HepG2 (cell line): ENCODE results near the gene HUNK. TPM values are rescaled to one million over a fixed set of nuclear protein-coding genes. Genes with fewer than 3 reads are reported as not detected.
A peak's percentile ranks its signal among the peaks of the same experiment; 100 is the strongest.

Experiments
- ATAC-seq: fragments of 200-7000 bp; cut with Tn5 transposase; 3 replicates; pipeline ENCODE4 v1.9.1; 2020; ENCODE audit warnings: mild to moderate bottlenecking, moderate library complexity
- BruUV-seq: library from RNA; stranded (reverse); fragments of 400-500 nt; replicated peaks from 2 replicates; lab custom pipeline; 2021; lab: Mats Ljungman, UMichigan
- CTCF ChIA-PET: fragments of 300-600 bp; formaldehyde crosslinking; extraction: SDS; loops from one replicate; lab custom pipeline; 2021; ENCODE audit warnings: low total read pairs, inconsistent platforms, low intra/inter-chr PET ratio; lab: Yijun Ruan, JAX
- POLR2A ChIA-PET: fragments of 350-600 bp; sonication (Branson Sonifier 250); formaldehyde crosslinking; loops from one replicate; lab custom pipeline; 2020; ENCODE audit warnings: antibody characterized with exemption, inconsistent platforms; lab: Yijun Ruan, JAX
- DNase-seq: peaks from one replicate; pipeline ENCODE4 v3.0.0-alpha.2; 2015; ENCODE audit warnings: low spot score
- FAIRE-seq: peaks from 3 replicates; lab custom pipeline; 2011; peaks lifted over from hg19 to GRCh38; lab: Jason Lieb, UNC
- H2AFZ ChIP-seq: one replicate; pipeline ENCODE4 v1.6.1; 2011; ENCODE audit warnings: low read length, inconsistent platforms
- H3K27ac ChIP-seq: fragments of 300-600 bp; 3 replicates; pipeline ENCODE4 v1.8.0; 2011; ENCODE audit warnings: mixed run types, mild to moderate bottlenecking, mixed read lengths, low read length, inconsistent platforms; ENCODE audit not compliant: insufficient read depth; ENCODE audit errors: extremely low read length
- H3K27me3 ChIP-seq, 2 experiments: fragments of 200-600 bp in 1 of 2; 2 replicates in 1 of 2; 3 replicates in 1 of 2; pipeline versions ENCODE4 v1.6.0 to v1.8.0; 2011; ENCODE audit warnings: low read length in 2 of 2, mild to moderate bottlenecking in 2 of 2, moderate library complexity in 2 of 2, inconsistent platforms in 1 of 2; ENCODE audit not compliant: insufficient read depth in 2 of 2, control insufficient read depth in 1 of 2
- H3K36me3 ChIP-seq, 2 experiments: fragments of 200-600 bp in 1 of 2; replicated peaks in 1 of 2; 2 replicates in 1 of 2; 3 replicates in 1 of 2; pipeline versions ENCODE4 v1.5.1 to v1.8.0; 2011; ENCODE audit warnings: low read length in 2 of 2, inconsistent platforms in 1 of 2; ENCODE audit not compliant: insufficient read depth in 2 of 2, control insufficient read depth in 1 of 2
- H3K4me1 ChIP-seq: 2 replicates; pipeline ENCODE4 v1.5.1; 2012; ENCODE audit warnings: low read length, inconsistent platforms; ENCODE audit not compliant: insufficient read depth
- H3K4me2 ChIP-seq: 2 replicates; pipeline ENCODE4 v1.6.0; 2011; ENCODE audit warnings: low read depth, low read length, inconsistent platforms
- H3K4me3 ChIP-seq, 3 experiments: fragments of 200-600 bp in 1 of 3; sonication (generic), shearing (Covaris generic) in 1 of 3; replicated peaks in 1 of 3; 2 replicates each; pipeline ENCODE4 v1.5.1; 2011 to 2016; ENCODE audit warnings: low read length in 3 of 3, inconsistent platforms in 2 of 3, low read depth in 2 of 3, mild to moderate bottlenecking in 2 of 3, control low read depth in 1 of 3, mixed read lengths in 1 of 3; ENCODE audit not compliant: insufficient read depth in 1 of 3
- H3K79me2 ChIP-seq: one replicate; pipeline ENCODE4 v1.6.1; 2011; ENCODE audit warnings: low read length, inconsistent platforms; ENCODE audit not compliant: insufficient read depth
- H3K9ac ChIP-seq: 2 replicates; pipeline ENCODE4 v1.6.0; 2011; ENCODE audit warnings: mild to moderate bottlenecking, low read depth, low read length, inconsistent platforms; ENCODE audit not compliant: insufficient read depth
- H3K9me3 ChIP-seq: 2 replicates; pipeline ENCODE4 v1.5.1; 2012; ENCODE audit warnings: mild to moderate bottlenecking, low read length
- H4K20me1 ChIP-seq: 2 replicates; pipeline ENCODE4 v1.6.0; 2011; ENCODE audit warnings: inconsistent platforms, mild to moderate bottlenecking, low read length, moderate library complexity; ENCODE audit not compliant: insufficient read depth
- ATM ChIP-seq: fragments of 450-650 bp; IDR thresholded peaks from 2 replicates; pipeline ENCODE4 v1.7.1; 2017; ENCODE audit warnings: mild to moderate bottlenecking, borderline replicate concordance
- CC2D1A ChIP-seq: sonication (generic); formaldehyde crosslinking; IDR thresholded peaks from 2 replicates; pipeline ENCODE4 v1.8.1; 2023; ENCODE audit warnings: mild to moderate bottlenecking, missing genetic modification reagents
- MXI1 ChIP-seq: IDR thresholded peaks from 3 replicates; pipeline ENCODE4 v1.6.1; 2012; ENCODE audit warnings: low read depth, low read length, inconsistent platforms, borderline replicate concordance
- RXRB ChIP-seq: IDR thresholded peaks from 2 replicates; pipeline ENCODE4 v1.6.1; 2016; ENCODE audit warnings: borderline replicate concordance, missing genetic modification reagents, missing compliant biosample characterization
- SIX4 ChIP-seq: sonication (generic); formaldehyde crosslinking; IDR thresholded peaks from 2 replicates; pipeline ENCODE4 v1.4.0; 2020; ENCODE audit warnings: missing genetic modification reagents
- SYNCRIP ChIP-seq: fragments of 200-400 bp; formaldehyde crosslinking; IDR thresholded peaks from 2 replicates; pipeline ENCODE4 v1.6.1; 2018; ENCODE audit warnings: mild to moderate bottlenecking, low read depth, low read length; ENCODE audit not compliant: insufficient read depth
- THAP11 ChIP-seq: IDR thresholded peaks from 2 replicates; pipeline ENCODE4 v1.6.1; 2016; ENCODE audit warnings: missing biosample characterization, missing genetic modification reagents
- ZFP36L2 ChIP-seq: sonication (generic); formaldehyde crosslinking; IDR thresholded peaks from 2 replicates; pipeline ENCODE4 v1.4.0; 2020; ENCODE audit warnings: missing genetic modification reagents
- ZNF383 ChIP-seq: sonication (generic); formaldehyde crosslinking; IDR thresholded peaks from 2 replicates; pipeline ENCODE4 v1.4.0; 2020; ENCODE audit warnings: missing genetic modification reagents, mild to moderate bottlenecking, borderline replicate concordance
- ZNF569 ChIP-seq: sonication (generic); formaldehyde crosslinking; IDR thresholded peaks from 2 replicates; pipeline ENCODE4 v1.5.0; 2020; ENCODE audit warnings: mild to moderate bottlenecking, missing genetic modification reagents, moderate library complexity, borderline replicate concordance
- ZNF589 ChIP-seq: sonication (generic); formaldehyde crosslinking; conservative IDR thresholded peaks from 2 replicates; pipeline ENCODE4 v1.8.0; 2022; ENCODE audit warnings: mild to moderate bottlenecking, moderate library complexity, missing genetic modification reagents
- ZNF652 ChIP-seq: IDR thresholded peaks from 2 replicates; pipeline ENCODE4 v1.6.1; 2016; ENCODE audit warnings: low read depth, borderline replicate concordance
- ZSCAN31 ChIP-seq: sonication (generic); formaldehyde crosslinking; IDR thresholded peaks from 2 replicates; pipeline ENCODE4 v1.5.0; 2020; ENCODE audit warnings: low read depth, mild to moderate bottlenecking, missing genetic modification reagents
- WGBS: methylation state at CpG from one replicate; pipeline ENCODE4 v1.1.6; 2017; ENCODE audit warnings: low lambda C conversion rate; 5-methylcytosine and 5-hydroxymethylcytosine counted together
- in situ Hi-C: cut with HindIII; loops from 2 replicates; pipeline ENCODE4 v1.10.0; 2017; ENCODE audit warnings: low pct_unique_long_range_greater_than_20kb; ENCODE audit not compliant: extremely low pct_ligation_motif_present
- intact Hi-C: fragments of 100-400 bp; cut with micrococcal nuclease; formaldehyde crosslinking; loops from one replicate; pipeline ENCODE4 v1.10.0; 2022; ENCODE audit not compliant: unreplicated experiment
- polyA plus RNA-seq, 8 experiments: library from polyadenylated mRNA; depleted of rRNA in 3 of 8; stranded (reverse) in 7 of 8; unstranded in 1 of 8; fragments of >200 nt; fragmentation: Illumina TruSeq in 4 of 8; extraction: Trizol in 4 of 8; gene quantifications; 2 replicates each; pipeline versions ENCODE4 v1.2.1 to v1.2.3, GENCODE V29; 2011 to 2016; ENCODE audit warnings: low read depth in 4 of 8, missing spikeins in 1 of 8, mixed read lengths in 1 of 8; ENCODE audit not compliant: insufficient read depth in 1 of 8
- total RNA-seq, 5 experiments: library from RNA; depleted of rRNA; stranded (reverse); fragments of >200 nt; fragmentation: Illumina TruSeq; extraction: Trizol; gene quantifications; 2 replicates each; pipeline ENCODE4 v1.2.3, GENCODE V29; 2016; ENCODE audit warnings: low read depth in 1 of 5
- TF ChIP-seq, protein P1 (sequence below): IDR thresholded peaks from 2 replicates; pipeline ENCODE4 v1.6.1; 2016; ENCODE audit warnings: mild to moderate bottlenecking
- TF ChIP-seq, protein P2 (sequence below): sonication (generic); formaldehyde crosslinking; IDR thresholded peaks from 2 replicates; pipeline ENCODE4 v1.9.0; 2022; ENCODE audit warnings: low read depth, missing genetic modification reagents
- TF ChIP-seq, protein P3 (sequence below): sonication (generic); formaldehyde crosslinking; conservative IDR thresholded peaks from 2 replicates; pipeline ENCODE4 v1.5.0; 2020; ENCODE audit warnings: missing genetic modification reagents

HUNK gene
- total and polyA plus RNA-seq, 2 of the 13 experiments (the other 11 are each of a cell fraction or from before 2014, with no cell fraction given), result 1.8 to 1.9 TPM

DNA sequence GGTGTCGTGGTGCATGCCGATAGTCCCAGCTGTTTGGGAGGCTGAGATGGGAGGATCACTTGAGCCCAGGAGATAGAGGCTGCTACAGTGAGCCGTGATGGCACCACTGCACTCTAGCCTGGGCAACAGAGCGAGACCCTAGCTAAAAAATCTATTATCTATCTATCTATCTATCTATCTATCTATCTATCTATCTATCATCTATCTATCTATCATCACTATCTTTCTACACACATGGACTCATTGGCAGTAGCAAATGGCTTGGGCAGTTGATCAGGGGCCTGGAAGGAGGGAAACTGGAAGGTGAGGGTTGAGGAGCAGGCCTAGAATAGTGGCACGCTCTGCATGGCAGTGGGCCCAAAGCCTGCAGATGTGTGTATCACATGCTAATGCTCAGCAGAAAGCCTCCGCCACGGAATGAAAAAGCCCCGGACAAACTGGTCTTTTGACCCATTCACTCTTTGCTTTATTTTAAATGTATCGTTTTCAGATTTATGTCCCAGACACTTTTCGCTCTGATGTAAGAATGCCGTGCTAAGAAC is 7.3 kb upstream of the HUNK start (continued):
- TF ChIP-seq, protein P1, sequence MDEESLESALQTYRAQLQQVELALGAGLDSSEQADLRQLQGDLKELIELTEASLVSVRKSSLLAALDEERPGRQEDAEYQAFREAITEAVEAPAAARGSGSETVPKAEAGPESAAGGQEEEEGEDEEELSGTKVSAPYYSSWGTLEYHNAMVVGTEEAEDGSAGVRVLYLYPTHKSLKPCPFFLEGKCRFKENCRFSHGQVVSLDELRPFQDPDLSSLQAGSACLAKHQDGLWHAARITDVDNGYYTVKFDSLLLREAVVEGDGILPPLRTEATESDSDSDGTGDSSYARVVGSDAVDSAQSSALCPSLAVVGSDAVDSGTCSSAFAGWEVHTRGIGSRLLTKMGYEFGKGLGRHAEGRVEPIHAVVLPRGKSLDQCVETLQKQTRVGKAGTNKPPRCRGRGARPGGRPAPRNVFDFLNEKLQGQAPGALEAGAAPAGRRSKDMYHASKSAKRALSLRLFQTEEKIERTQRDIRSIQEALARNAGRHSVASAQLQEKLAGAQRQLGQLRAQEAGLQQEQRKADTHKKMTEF (CRISPR knock-in tag), result no peak
- TF ChIP-seq ZNF589 (CRISPR knock-in tag) (no peak), MXI1 (no peak), ZNF652 (CRISPR knock-in tag) (no peak)
- TF ChIP-seq, protein P2, sequence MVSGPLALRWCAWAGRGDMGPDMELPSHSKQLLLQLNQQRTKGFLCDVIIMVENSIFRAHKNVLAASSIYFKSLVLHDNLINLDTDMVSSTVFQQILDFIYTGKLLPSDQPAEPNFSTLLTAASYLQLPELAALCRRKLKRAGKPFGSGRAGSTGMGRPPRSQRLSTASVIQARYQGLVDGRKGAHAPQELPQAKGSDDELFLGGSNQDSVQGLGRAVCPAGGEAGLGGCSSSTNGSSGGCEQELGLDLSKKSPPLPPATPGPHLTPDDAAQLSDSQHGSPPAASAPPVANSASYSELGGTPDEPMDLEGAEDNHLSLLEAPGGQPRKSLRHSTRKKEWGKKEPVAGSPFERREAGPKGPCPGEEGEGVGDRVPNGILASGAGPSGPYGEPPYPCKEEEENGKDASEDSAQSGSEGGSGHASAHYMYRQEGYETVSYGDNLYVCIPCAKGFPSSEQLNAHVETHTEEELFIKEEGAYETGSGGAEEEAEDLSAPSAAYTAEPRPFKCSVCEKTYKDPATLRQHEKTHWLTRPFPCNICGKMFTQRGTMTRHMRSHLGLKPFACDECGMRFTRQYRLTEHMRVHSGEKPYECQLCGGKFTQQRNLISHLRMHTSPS (CRISPR knock-in tag), result no peak
- TF ChIP-seq, protein P3, sequence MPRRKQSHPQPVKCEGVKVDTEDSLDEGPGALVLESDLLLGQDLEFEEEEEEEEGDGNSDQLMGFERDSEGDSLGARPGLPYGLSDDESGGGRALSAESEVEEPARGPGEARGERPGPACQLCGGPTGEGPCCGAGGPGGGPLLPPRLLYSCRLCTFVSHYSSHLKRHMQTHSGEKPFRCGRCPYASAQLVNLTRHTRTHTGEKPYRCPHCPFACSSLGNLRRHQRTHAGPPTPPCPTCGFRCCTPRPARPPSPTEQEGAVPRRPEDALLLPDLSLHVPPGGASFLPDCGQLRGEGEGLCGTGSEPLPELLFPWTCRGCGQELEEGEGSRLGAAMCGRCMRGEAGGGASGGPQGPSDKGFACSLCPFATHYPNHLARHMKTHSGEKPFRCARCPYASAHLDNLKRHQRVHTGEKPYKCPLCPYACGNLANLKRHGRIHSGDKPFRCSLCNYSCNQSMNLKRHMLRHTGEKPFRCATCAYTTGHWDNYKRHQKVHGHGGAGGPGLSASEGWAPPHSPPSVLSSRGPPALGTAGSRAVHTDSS (CRISPR knock-in tag), result no peak

DNA sequence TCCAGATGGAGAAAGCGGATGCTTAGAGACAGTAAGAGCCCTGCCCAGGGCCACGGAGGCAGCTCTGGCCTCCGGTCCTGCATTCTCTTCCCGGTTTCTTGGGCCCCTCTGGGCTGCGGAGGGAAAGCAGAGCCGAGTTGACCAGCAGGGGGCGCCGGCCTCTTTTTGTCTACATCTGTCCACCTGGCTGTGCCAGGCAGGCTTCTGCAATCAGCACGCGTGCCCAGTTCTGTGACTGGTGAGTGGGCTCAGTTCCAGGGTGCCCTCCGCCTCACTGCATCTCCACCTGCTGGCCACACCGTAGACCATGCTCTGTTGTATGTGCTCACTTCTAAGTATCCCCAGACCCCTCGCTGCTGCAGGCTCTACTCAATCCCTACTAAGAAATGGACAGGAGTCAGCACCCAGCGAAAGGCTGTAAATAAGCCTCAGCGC is 6.7 kb upstream of the HUNK start:
- ChIA-PET CTCF (interaction anchor here (0.8 to 3.8 kb wide), 2 partner anchors 68 to 392 kb away, joined by 3 to 35 read pairs; no protein-coding TSS in a partner anchor), POLR2A (interaction anchor here (1.2 kb wide), 1 partner anchor 392 kb away, joined by 3 read pairs; no protein-coding TSS in a partner anchor)
- H3K4me1 ChIP-seq, result no peaks in the 10 kb centered on the region; the same call in 1 of the 2 replicates
- no peak overlapping the region for H3K27ac ChIP-seq
- no peak overlapping the region for H2AFZ ChIP-seq
- no peak overlapping the region for H3K9ac ChIP-seq
- intact Hi-C loops, result loop anchor here (1.0 to 10.0 kb wide), 3 partner anchors 79 to 392 kb away; no protein-coding TSS in a partner anchor
- FAIRE-seq (peak; percentile 18), DNase-seq (peak; percentile 65), ATAC-seq (peak; percentile 98)
- in situ Hi-C loops, result loop anchor here (5.0 kb wide), 1 partner anchor 396 kb away; no protein-coding TSS in a partner anchor
- WGBS, result 58% methylated on average over 2 of the region's 15 CpGs
- H3K79me2 ChIP-seq, result no peaks in the 10 kb centered on the region
- H3K27me3 ChIP-seq, result peaks cover 0 to 18% of the 10 kb centered on the region in 2 experiments; a peak in 3 of 5 replicates
- H3K4me3 ChIP-seq, result no peak overlapping the region
- no peak overlapping the region for H3K4me2 ChIP-seq
- H3K9me3 ChIP-seq, result no peaks in the 10 kb centered on the region
- H3K36me3 ChIP-seq, result no peaks in the 10 kb centered on the region
- H4K20me1 ChIP-seq, result no peaks in the 10 kb centered on the region
- no TSS peak for BruUV-seq
- TF ChIP-seq, protein P1 (CRISPR knock-in tag), result 0 out of 2 replicates have a peak, but pooled peaks have one; percentile 23
- no peak for TF ChIP-seq ZFP36L2
- TF ChIP-seq ZNF383 (CRISPR knock-in tag), result no peak
- 0 out of 2 replicates have a peak, but pooled peaks have one; percentile 18 for TF ChIP-seq THAP11 (CRISPR knock-in tag)
- no peak for TF ChIP-seq ZNF569 (CRISPR knock-in tag)
- no peak for TF ChIP-seq CC2D1A (CRISPR knock-in tag)
- no peak for TF ChIP-seq RXRB (CRISPR knock-in tag)
- no peak for TF ChIP-seq SYNCRIP
- 0 out of 2 replicates have a peak, but pooled peaks have one; percentile 22 for TF ChIP-seq SIX4 (CRISPR knock-in tag)
- no peak for TF ChIP-seq ATM
- no peak for TF ChIP-seq ZSCAN31 (CRISPR knock-in tag)
